A673 (cell line): ENCODE measurements around the gene ZNF638. TPM values are rescaled to one million over a fixed set of nuclear protein-coding genes. Genes with fewer than 3 reads are reported as not detected.

ENCODE experiments used
- BruUV-seq: library from RNA; stranded (reverse); fragments of 400-500 nt; replicated peaks from 2 replicates; lab custom pipeline; 2021; lab: Mats Ljungman, UMichigan
- CTCF ChIA-PET: fragments of 300-600 bp; sonication (Branson Sonifier 250); formaldehyde crosslinking; loops from one replicate; lab custom pipeline; 2022; ENCODE audit warnings: antibody characterized with exemption; lab: Charles Lee
- POLR2A ChIA-PET: fragments of 300-600 bp; sonication (Branson Sonifier 250); formaldehyde crosslinking; loops from one replicate; lab custom pipeline; 2022; ENCODE audit warnings: antibody characterized with exemption; ENCODE audit not compliant: low non-redundant PET; lab: Charles Lee
- DNase-seq: peaks from one replicate; pipeline ENCODE4 v3.0.0-alpha.2; 2015; ENCODE audit warnings: low spot score
- H3K27ac ChIP-seq: fragments of 200-600 bp; sonication (generic); 2 replicates; pipeline ENCODE4 v1.5.1; 2016; ENCODE audit warnings: mixed run types, low read depth, mild to moderate bottlenecking, mixed read lengths, antibody characterized with exemption, low read length; ENCODE audit not compliant: poor library complexity, severe bottlenecking
- H3K27me3 ChIP-seq: fragments of 200-600 bp; sonication (generic); replicated peaks from 2 replicates; pipeline ENCODE4 v1.6.1; 2017; ENCODE audit warnings: mixed run types, low read depth, mild to moderate bottlenecking, mixed read lengths, antibody characterized with exemption, low read length; ENCODE audit not compliant: insufficient read depth, poor library complexity
- H3K36me3 ChIP-seq: fragments of 200-600 bp; sonication (generic); 2 replicates; pipeline ENCODE4 v1.6.1; 2016; ENCODE audit warnings: mixed run types, mild to moderate bottlenecking, mixed read lengths, antibody characterized with exemption, low read length; ENCODE audit not compliant: insufficient read depth, poor library complexity, severe bottlenecking
- H3K4me1 ChIP-seq: fragments of 200-600 bp; sonication (generic); 2 replicates; pipeline ENCODE4 v1.6.1; 2017; ENCODE audit warnings: mixed run types, mild to moderate bottlenecking, mixed read lengths, antibody characterized with exemption, low read length; ENCODE audit not compliant: insufficient read depth, poor library complexity, severe bottlenecking
- H3K4me3 ChIP-seq: fragments of 200-600 bp; sonication (generic); 2 replicates; pipeline ENCODE4 v1.5.1; 2016; ENCODE audit warnings: low read depth, mixed run types, mild to moderate bottlenecking, mixed read lengths, low read length; ENCODE audit not compliant: poor library complexity, severe bottlenecking
- H3K9me3 ChIP-seq: fragments of 200-600 bp; sonication (generic); 2 replicates; pipeline ENCODE4 v1.6.1; 2016; ENCODE audit warnings: mixed run types, low read depth, mild to moderate bottlenecking, mixed read lengths, antibody characterized with exemption, low read length; ENCODE audit not compliant: poor library complexity, severe bottlenecking
- EZH2 ChIP-seq: fragments of 200-600 bp; sonication (generic); IDR thresholded peaks from 2 replicates; pipeline ENCODE4 v1.6.1; 2017; ENCODE audit warnings: borderline replicate concordance, low read depth, mild to moderate bottlenecking, mixed read lengths, antibody characterized with exemption, low read length; ENCODE audit not compliant: poor library complexity, severe bottlenecking
- intact Hi-C: fragments of 100-400 bp; cut with micrococcal nuclease; formaldehyde crosslinking; loops from one replicate; pipeline ENCODE4 v1.10.0; 2022; ENCODE audit not compliant: unreplicated experiment
- total RNA-seq: library from RNA; stranded (reverse); gene quantifications from 2 replicates; pipeline ENCODE4 v1.2.3, GENCODE V29; 2021
- TF ChIP-seq, protein P1 (sequence below): fragments of 300-800, 200-600 bp; sonication (generic); conservative IDR thresholded peaks from 2 replicates; pipeline ENCODE4 v1.5.1; 2017; ENCODE audit warnings: low read depth, mild to moderate bottlenecking, antibody characterized with exemption, low read length, moderate library complexity, mixed read lengths

ZNF638 gene
- total RNA-seq, 1 experiment from 2014 or later, result 126 TPM

DNA sequence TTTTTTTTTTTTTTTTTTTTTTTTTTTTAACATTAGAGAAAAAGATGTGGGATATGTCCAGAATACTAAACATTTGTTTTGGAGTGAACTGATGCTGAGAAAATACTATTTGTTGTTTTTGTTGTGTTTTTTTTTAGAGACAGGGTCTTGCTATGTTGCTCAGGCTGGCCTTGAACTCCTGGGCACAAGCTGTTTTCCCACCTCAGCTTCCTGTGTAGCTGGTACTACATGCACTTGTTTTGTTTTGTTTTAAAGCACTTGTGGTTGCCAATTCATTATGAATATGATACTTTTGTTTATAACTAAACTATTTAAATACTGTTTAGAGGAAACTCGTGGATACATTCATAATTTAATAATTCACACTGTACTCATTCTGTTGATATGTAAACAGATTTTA lies 88.4 kb downstream of the ZNF638 start:
- ChIA-PET POLR2A (no interaction called here), CTCF (no interaction called here)
- no TSS peak for BruUV-seq
- intact Hi-C loops, result no loop called here
- peaks cover 27% of the 10 kb centered on the region for H3K36me3 ChIP-seq
- H3K27ac ChIP-seq, result no peak overlapping the region
- no peaks in the 10 kb centered on the region for H3K9me3 ChIP-seq
- no peak overlapping the region for H3K4me3 ChIP-seq
- H3K27me3 ChIP-seq, result no peaks in the 10 kb centered on the region
- DNase-seq, result no peak
- peaks cover 24% of the 10 kb centered on the region for H3K4me1 ChIP-seq
- TF ChIP-seq, protein P1, sequence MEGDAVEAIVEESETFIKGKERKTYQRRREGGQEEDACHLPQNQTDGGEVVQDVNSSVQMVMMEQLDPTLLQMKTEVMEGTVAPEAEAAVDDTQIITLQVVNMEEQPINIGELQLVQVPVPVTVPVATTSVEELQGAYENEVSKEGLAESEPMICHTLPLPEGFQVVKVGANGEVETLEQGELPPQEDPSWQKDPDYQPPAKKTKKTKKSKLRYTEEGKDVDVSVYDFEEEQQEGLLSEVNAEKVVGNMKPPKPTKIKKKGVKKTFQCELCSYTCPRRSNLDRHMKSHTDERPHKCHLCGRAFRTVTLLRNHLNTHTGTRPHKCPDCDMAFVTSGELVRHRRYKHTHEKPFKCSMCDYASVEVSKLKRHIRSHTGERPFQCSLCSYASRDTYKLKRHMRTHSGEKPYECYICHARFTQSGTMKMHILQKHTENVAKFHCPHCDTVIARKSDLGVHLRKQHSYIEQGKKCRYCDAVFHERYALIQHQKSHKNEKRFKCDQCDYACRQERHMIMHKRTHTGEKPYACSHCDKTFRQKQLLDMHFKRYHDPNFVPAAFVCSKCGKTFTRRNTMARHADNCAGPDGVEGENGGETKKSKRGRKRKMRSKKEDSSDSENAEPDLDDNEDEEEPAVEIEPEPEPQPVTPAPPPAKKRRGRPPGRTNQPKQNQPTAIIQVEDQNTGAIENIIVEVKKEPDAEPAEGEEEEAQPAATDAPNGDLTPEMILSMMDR, result no peak
- TF ChIP-seq EZH2, result no peak

DNA sequence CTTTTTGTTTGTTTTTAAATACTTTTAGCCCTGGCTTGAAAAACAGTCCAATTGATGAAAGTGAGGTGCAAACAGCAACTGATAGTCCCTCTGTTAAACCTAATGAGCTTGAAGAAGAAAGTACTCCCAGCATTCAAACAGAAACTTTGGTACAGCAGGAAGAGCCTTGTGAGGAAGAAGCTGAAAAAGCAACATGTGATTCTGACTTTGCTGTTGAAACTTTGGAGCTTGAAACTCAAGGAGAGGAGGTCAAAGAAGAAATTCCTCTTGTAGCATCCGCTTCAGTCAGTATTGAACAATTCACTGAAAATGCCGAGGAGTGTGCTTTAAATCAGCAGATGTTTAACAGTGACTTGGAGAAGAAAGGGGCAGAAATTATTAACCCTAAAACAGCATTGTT lies 91.2 kb downstream of the ZNF638 start:
- CTCF ChIA-PET, result no interaction called here
- TF ChIP-seq, protein P1, result no peak
- TF ChIP-seq EZH2, result no peak
- no peak overlapping the region for H3K27ac ChIP-seq

DNA sequence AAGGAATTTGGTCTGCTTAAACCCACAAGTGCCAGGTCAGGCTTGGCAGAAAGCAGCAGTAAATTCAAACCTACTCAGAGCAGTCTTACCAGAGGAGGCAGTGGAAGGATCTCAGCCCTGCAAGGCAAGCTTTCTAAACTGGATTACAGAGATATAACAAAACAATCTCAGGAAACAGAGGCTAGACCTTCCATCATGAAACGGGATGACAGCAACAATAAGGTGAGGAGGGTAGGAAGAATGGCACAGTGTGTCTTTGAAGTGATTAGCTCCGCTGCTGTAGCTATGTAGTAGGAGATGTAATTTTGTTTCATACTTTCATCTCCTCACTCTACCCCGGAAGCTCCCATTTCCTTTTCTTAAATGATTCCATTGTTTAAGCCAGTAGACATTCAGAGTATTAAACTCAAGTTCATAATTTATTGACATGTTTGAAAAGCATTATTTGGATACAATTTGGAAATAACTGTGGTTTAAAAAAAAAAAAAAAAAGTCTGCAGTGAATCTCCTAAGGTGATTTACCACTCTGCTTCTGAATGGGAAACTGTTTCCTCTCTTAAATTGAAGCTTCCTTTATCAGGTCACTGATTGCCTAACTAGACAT lies 92.3 kb downstream of the ZNF638 start:
- ChIA-PET POLR2A (interaction anchor here (0.7 to 0.8 kb wide), 2 partner anchors 14 to 33 kb away, joined by 8 to 15 read pairs; no protein-coding TSS in a partner anchor), CTCF (interaction anchor here (0.6 to 1.0 kb wide), 5 partner anchors 37 to 293 kb away, joined by 3 to 13 read pairs (median 7); partner anchors contain the start of genes MPHOSPH10 and ZNF638)
- no peak overlapping the region for H3K4me3 ChIP-seq
- H3K27me3 ChIP-seq, result no peaks in the 10 kb centered on the region
- H3K4me1 ChIP-seq, result peaks cover 24% of the 10 kb centered on the region
- H3K36me3 ChIP-seq, result peaks cover 56% of the 10 kb centered on the region
- TF ChIP-seq, protein P1, result no peak
- H3K27ac ChIP-seq, result no peak overlapping the region
- H3K9me3 ChIP-seq, result no peaks in the 10 kb centered on the region
- intact Hi-C loops, result no loop called here
- BruUV-seq, result no TSS peak
- DNase-seq, result peak; percentile 92

More for the DNA sequence above, 91.2 kb downstream of the ZNF638 start:
- Histone ChIP-seq H3K4me1 (peaks cover 24% of the 10 kb centered on the region), H3K36me3 (peaks cover 52% of the 10 kb centered on the region), H3K4me3 (no peak overlapping the region), H3K27me3 (no peaks in the 10 kb centered on the region), H3K9me3 (no peaks in the 10 kb centered on the region)
- DNase-seq, result no peak
- POLR2A ChIA-PET, result no interaction called here
- no TSS peak for BruUV-seq
- intact Hi-C loops, result no loop called here
